Sciatic nerve (tissue), 2 donors: ENCODE data around the gene NT5C3A. TPM values are rescaled to one million over a fixed set of nuclear protein-coding genes. Genes with fewer than 3 reads are reported as not detected.
"Not testable (repeated sequence)": the region's sequence is repeated elsewhere in the genome, so short reads cannot be mapped to it uniquely, and the experiment has no call there.

Experiments
- ATAC-seq: fragments of 200-7000 bp; cut with Tn5 transposase; one replicate; pipeline ENCODE4 v1.9.1; 2020; ENCODE audit warnings: mild to moderate bottlenecking, moderate library complexity
- DNase-seq: peaks from one replicate; pipeline ENCODE4 v3.0.0-alpha.2; 2020; ENCODE audit warnings: low spot score
- intact Hi-C: fragments of 100-400 bp; cut with DNase I; formaldehyde crosslinking; loops from one replicate; pipeline ENCODE4 v1.14.2; 2022
- total RNA-seq: library from RNA; stranded (reverse); fragmentation: NEBNext Ultra II Directional; extraction: Animal tissue kit (Norgen Biotek cat#: 25700); gene quantifications from one replicate; pipeline ENCODE4 v1.2.1, GENCODE V29; 2021
- donor health status: DM: no; HTN: no; CAD: no.
- donor health status: DM: no; HTN: no; CAD: no.

NT5C3A gene
- total RNA-seq, 1 donor from 2014 or later = 27.9 TPM

GRCh38 chr7:32998361-32999171 lies 64.0 kb downstream of the NT5C3A start:
- intact Hi-C loops, DNase-seq: not testable (repeated sequence)
- ATAC-seq = peak; percentile 84

GRCh38 chr7:32997956-32998355 lies 64.6 kb downstream of the NT5C3A start:
- intact Hi-C loops, DNase-seq, ATAC-seq: not testable (repeated sequence)

- ATAC-seq, intact Hi-C loops, DNase-seq: not testable (repeated sequence)
Measured at GRCh38 chr7:32992750-32993149, 69.8 kb downstream of the NT5C3A start.

- intact Hi-C loops, DNase-seq: not testable (repeated sequence)
- ATAC-seq = peak; percentile 10
Measured at GRCh38 chr7:32991975-32992700, 70.4 kb downstream of the NT5C3A start.

GRCh38 chr7:32991068-32991585 lies 71.4 kb downstream of the NT5C3A start:
- ATAC-seq = peak; percentile 69
- DNase-seq, intact Hi-C loops: not testable (repeated sequence)

- DNase-seq, intact Hi-C loops: not testable (repeated sequence)
- ATAC-seq = peak; percentile 67
Measured at GRCh38 chr7:32988148-32988547, 74.4 kb downstream of the NT5C3A start.

GRCh38 chr7:32979902-32980301 lies 82.7 kb downstream of the NT5C3A start:
- intact Hi-C loops, ATAC-seq, DNase-seq: not testable (repeated sequence)

GRCh38 chr7:32979246-32979645 lies 83.3 kb downstream of the NT5C3A start:
- intact Hi-C loops, DNase-seq: not testable (repeated sequence)
- ATAC-seq = peak; percentile 90

DNA sequence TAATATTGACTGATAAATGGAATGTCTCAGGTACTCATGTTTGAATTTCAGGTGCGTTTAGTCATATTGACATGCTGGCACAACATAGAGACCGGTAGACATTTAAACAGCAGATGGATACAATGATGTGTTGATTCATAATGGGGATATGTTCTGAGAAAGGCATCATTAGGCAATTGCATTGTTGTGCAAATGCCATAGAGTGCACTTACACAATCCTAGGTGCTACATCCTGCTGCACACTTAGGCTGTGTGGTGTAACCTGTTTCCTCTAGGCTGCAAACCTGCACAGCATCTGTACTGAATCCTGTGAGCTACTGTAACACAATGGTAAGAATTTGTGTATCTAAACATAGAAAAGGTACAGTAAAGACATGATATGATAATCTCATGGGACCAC lies 85.4 kb downstream of the NT5C3A start:
- intact Hi-C loops, ATAC-seq, DNase-seq: not testable (repeated sequence)

- ATAC-seq, intact Hi-C loops, DNase-seq: not testable (repeated sequence)
Measured at GRCh38 chr7:32971967-32972366, 90.6 kb downstream of the NT5C3A start.

DNA sequence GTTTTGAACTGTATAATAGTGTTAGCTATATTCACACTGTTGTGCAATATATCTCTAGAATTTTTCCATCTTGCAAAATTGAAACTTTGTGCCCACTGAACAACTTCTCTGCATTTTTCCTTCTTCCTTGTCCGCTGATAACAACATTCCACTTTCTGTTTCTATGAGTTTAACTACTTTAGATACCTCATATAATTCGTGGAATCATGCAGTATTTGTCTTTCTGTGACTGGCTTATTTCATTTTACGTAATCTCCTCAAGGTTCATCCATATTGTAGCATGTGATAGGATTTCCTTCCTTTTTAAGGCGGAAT lies 95.4 kb downstream of the NT5C3A start:
- DNase-seq, intact Hi-C loops, ATAC-seq: not testable (repeated sequence)

- DNase-seq, intact Hi-C loops, ATAC-seq: not testable (repeated sequence)
Measured at GRCh38 chr7:32966489-32967267, 95.9 kb downstream of the NT5C3A start.

GRCh38 chr7:32964461-32965159 lies 98.0 kb downstream of the NT5C3A start:
- intact Hi-C loops, DNase-seq: not testable (repeated sequence)
- peak; percentile 84 for ATAC-seq

Other genes with a start within 250 kb of the NT5C3A start
- 52.2 TPM for gene KBTBD2, start 171.0 kb downstream of the NT5C3A start, total RNA-seq
- gene FKBP9, start 105.3 kb downstream of the NT5C3A start, total RNA-seq = 150 TPM
- 11.6 TPM for gene RP9, start 46.6 kb upstream of the NT5C3A start, total RNA-seq
- 43.8 TPM for gene BBS9, start 66.8 kb upstream of the NT5C3A start, total RNA-seq